ENCODE measurements around the gene PEA15.

GRCh38 chr1:160227561-160227960, 22.4 kb downstream of the PEA15 start:
- no peak for TF ChIP-seq YY1 (IDR thresholded peaks at IDR 0.05; ENCODE audit: extremely low read depth, insufficient replicate concordance, low read depth, low read length)
- TF ChIP-seq EZH2 (IDR thresholded peaks at IDR 0.05) = no peak
- TF ChIP-seq CTCF (IDR thresholded peaks at IDR 0.05 in 2 of 3, conservative IDR thresholded peaks at IDR 0.05 in 1 of 3; ENCODE audit: borderline replicate concordance in 1 of 3, insufficient read depth in 1 of 3, low read depth in 2 of 3, low read length in 2 of 3) = no peak
- TF ChIP-seq POLR2A (IDR thresholded peaks at IDR 0.05; ENCODE audit: borderline replicate concordance, extremely low read depth, insufficient read depth, insufficient read length) = no peak
